Measurements from ENCODE around the gene HOXC13.

The HOXC13 gene

GRCh38 chr12:53982648-53983567 is 44.3 kb downstream of the HOXC13 start:
- DNase-seq (ENCODE audit: low read depth) = no peak

GRCh38 chr12:53983568-53983949 is 44.9 kb downstream of the HOXC13 start:
- DNase-seq (ENCODE audit: low read depth) = no peak

GRCh38 chr12:53983950-53984572 is 45.4 kb downstream of the HOXC13 start:
- no peak for DNase-seq (ENCODE audit: low read depth)

GRCh38 chr12:53984901-53985691 is 46.5 kb downstream of the HOXC13 start, which contains the start of gene HOXC10:
Gene HOXC10 (plus strand): TSS chr12:53985146. CDS start chr12:53985260, 114 bp downstream.
- peak; percentile 64 for DNase-seq (ENCODE audit: low read depth)

GRCh38 chr12:53985692-53985993 is 47.0 kb downstream of the HOXC13 start:
- DNase-seq (ENCODE audit: low read depth) = no peak

- no peak for DNase-seq (ENCODE audit: low read depth)
Observed at GRCh38 chr12:53985994-53986685, 47.5 kb downstream of the HOXC13 start.

- DNase-seq (ENCODE audit: low read depth) = no peak
Observed at GRCh38 chr12:53986686-53987483, 48.3 kb downstream of the HOXC13 start.

- no peak for DNase-seq (ENCODE audit: low read depth)
Observed at GRCh38 chr12:53987787-53988230, 49.2 kb downstream of the HOXC13 start.

- DNase-seq (ENCODE audit: low read depth) = no peak
Observed at GRCh38 chr12:53988541-53989226, 50.1 kb downstream of the HOXC13 start.

- DNase-seq (ENCODE audit: low read depth) = no peak
Observed at GRCh38 chr12:53989227-53990113, 50.8 kb downstream of the HOXC13 start.

GRCh38 chr12:53990311-53991076 is 51.9 kb downstream of the HOXC13 start:
- DNase-seq (ENCODE audit: low read depth) = no peak

- no peak for DNase-seq (ENCODE audit: low read depth)
Observed at GRCh38 chr12:53991077-53991460, 52.4 kb downstream of the HOXC13 start.

GRCh38 chr12:53992377-53992889 is 53.8 kb downstream of the HOXC13 start:
- DNase-seq (ENCODE audit: low read depth) = no peak

- DNase-seq (ENCODE audit: low read depth) = no peak
Observed at GRCh38 chr12:53993162-53994008, 54.8 kb downstream of the HOXC13 start.

GRCh38 chr12:53994009-53994263 is 55.3 kb downstream of the HOXC13 start:
- no peak for DNase-seq (ENCODE audit: low read depth)

GRCh38 chr12:53994264-53995001 is 55.8 kb downstream of the HOXC13 start:
- no peak for DNase-seq (ENCODE audit: low read depth)

GRCh38 chr12:53995002-53995377 is 56.4 kb downstream of the HOXC13 start:
- no peak for DNase-seq (ENCODE audit: low read depth)
